HepG2 (cell line): ENCODE results near the gene GRAP. TPM values are rescaled to one million over a fixed set of nuclear protein-coding genes. Genes with fewer than 3 reads are reported as not detected.

ENCODE experiments used
- CBX2 ChIP-seq, 2 experiments: fragments of 200-600 bp in 1 of 2; sonication (generic); formaldehyde crosslinking in 1 of 2; IDR thresholded peaks; 2 replicates each; pipeline versions ENCODE4 v1.7.0 to v1.8.1; 2018 to 2022; ENCODE audit warnings: low read depth in 2 of 2, low read length in 1 of 2, mild to moderate bottlenecking in 1 of 2, missing genetic modification reagents in 1 of 2
- ELF4 ChIP-seq: sonication (generic); formaldehyde crosslinking; IDR thresholded peaks from 2 replicates; pipeline ENCODE4 v1.5.0; 2020; ENCODE audit warnings: missing genetic modification reagents, mild to moderate bottlenecking, moderate library complexity, borderline replicate concordance
- HOXD1 ChIP-seq: sonication (generic); formaldehyde crosslinking; IDR thresholded peaks from 2 replicates; pipeline ENCODE4 v1.5.0; 2020; ENCODE audit warnings: missing genetic modification reagents
- NFATC3 ChIP-seq: sonication (generic); formaldehyde crosslinking; IDR thresholded peaks from 2 replicates; pipeline ENCODE4 v1.5.1; 2020; ENCODE audit warnings: mild to moderate bottlenecking, missing genetic modification reagents
- SIN3B ChIP-seq: fragments of 150-350 bp; IDR thresholded peaks from 2 replicates; pipeline ENCODE4 v1.6.1; 2014; ENCODE audit warnings: low read length
- TBL1XR1 ChIP-seq: fragments of 150-350 bp; IDR thresholded peaks from 2 replicates; pipeline ENCODE4 v1.6.1; 2014; ENCODE audit warnings: borderline replicate concordance, low read length; ENCODE audit not compliant: partially characterized antibody
- TFAP4 ChIP-seq: sonication (generic); IDR thresholded peaks from 2 replicates; pipeline ENCODE4 v1.6.1; 2016; ENCODE audit warnings: low read depth, borderline replicate concordance
- YEATS2 ChIP-seq: sonication (generic); formaldehyde crosslinking; IDR thresholded peaks from 2 replicates; pipeline ENCODE4 v1.4.0; 2020; ENCODE audit warnings: missing genetic modification reagents, borderline replicate concordance
- ZFAT ChIP-seq: sonication (generic); formaldehyde crosslinking; conservative IDR thresholded peaks from 2 replicates; pipeline ENCODE4 v1.8.1; 2023; ENCODE audit warnings: missing genetic modification reagents, inconsistent platforms
- ZKSCAN8 ChIP-seq: IDR thresholded peaks from 2 replicates; pipeline ENCODE4 v1.6.1; 2016; ENCODE audit warnings: borderline replicate concordance, missing genetic modification reagents, missing compliant biosample characterization
- ZNF205 ChIP-seq: IDR thresholded peaks from 2 replicates; pipeline ENCODE4 v1.6.1; 2018; ENCODE audit warnings: missing biosample characterization, missing genetic modification reagents
- ZNF280D ChIP-seq: sonication (generic); formaldehyde crosslinking; IDR thresholded peaks from 2 replicates; pipeline ENCODE4 v1.5.1; 2020; ENCODE audit warnings: mild to moderate bottlenecking, missing genetic modification reagents
- ZNF407 ChIP-seq: sonication (generic); formaldehyde crosslinking; IDR thresholded peaks from one replicate; pipeline ENCODE4 v1.5.1; 2020; ENCODE audit warnings: mild to moderate bottlenecking, missing genetic modification reagents; ENCODE audit errors: not compliant biosample characterization
- ZNF790 ChIP-seq: sonication (generic); formaldehyde crosslinking; IDR thresholded peaks from 2 replicates; pipeline ENCODE4 v1.8.0; 2022; ENCODE audit warnings: missing genetic modification reagents, mild to moderate bottlenecking, borderline replicate concordance
- polyA plus RNA-seq, 8 experiments: library from polyadenylated mRNA; depleted of rRNA in 3 of 8; stranded (reverse) in 7 of 8; unstranded in 1 of 8; fragments of >200 nt; fragmentation: Illumina TruSeq in 4 of 8; extraction: Trizol in 4 of 8; gene quantifications; 2 replicates each; pipeline versions ENCODE4 v1.2.1 to v1.2.3, GENCODE V29; 2011 to 2016; ENCODE audit warnings: low read depth in 4 of 8, missing spikeins in 1 of 8, mixed read lengths in 1 of 8; ENCODE audit not compliant: insufficient read depth in 1 of 8
- total RNA-seq, 5 experiments: library from RNA; depleted of rRNA; stranded (reverse); fragments of >200 nt; fragmentation: Illumina TruSeq; extraction: Trizol; gene quantifications; 2 replicates each; pipeline ENCODE4 v1.2.3, GENCODE V29; 2016; ENCODE audit warnings: low read depth in 1 of 5

GRAP gene
- total and polyA plus RNA-seq, 2 of the 13 experiments (the other 11 are each of a cell fraction or from before 2014, with no cell fraction given) = 0.77 to 1.7 TPM

GRCh38 chr17:18988546-18989173, 58.1 kb downstream of the GRAP start (continued):
- TF ChIP-seq ZNF280D (CRISPR knock-in tag) (peak; percentile 49; the same call in 1 of the 2 replicates), ZKSCAN8 (CRISPR knock-in tag) (peak; percentile 85; the same call in 1 of the 2 replicates), TBL1XR1 (peak; percentile 91), NFATC3 (no peak), YEATS2 (peak; percentile 89; the same call in 1 of the 2 replicates), HOXD1 (peak; percentile 89), ZFAT (CRISPR knock-in tag) (no peak), ZNF790 (CRISPR knock-in tag) (peak; percentile 80; the same call in 1 of the 2 replicates), ZNF407 (CRISPR knock-in tag) (peak; percentile 57), TFAP4 (peak; percentile 100), CBX2 (IDR thresholded peaks at IDR 0.05; ENCODE audit: low read depth, low read length) (no peak), CBX2 (CRISPR knock-in tag; IDR thresholded peaks at IDR 0.05; ENCODE audit: low read depth) (no peak), ELF4 (CRISPR knock-in tag) (peak; percentile 66; the same call in 1 of the 2 replicates), ZNF205 (CRISPR knock-in tag) (peak; percentile 95), SIN3B (no peak)
